GM23338 (cell line): ENCODE data around the gene ERC2. TPM values are rescaled to one million over a fixed set of nuclear protein-coding genes. Genes with fewer than 3 reads are reported as not detected.
A peak's percentile ranks its signal among the peaks of the same experiment; 100 is the strongest.

Source experiments
- ATAC-seq: fragments of 200-7000 bp; cut with Tn5 transposase; 3 replicates; pipeline ENCODE4 v1.9.1; 2020
- DNase-seq: peaks from one replicate; pipeline ENCODE4 v3.0.0-alpha.2; 2015; ENCODE audit warnings: low spot score
- H2AFZ ChIP-seq: fragments of 200-600 bp; sonication (generic); 2 replicates; pipeline ENCODE4 v1.8.0; 2016; ENCODE audit warnings: antibody characterized with exemption, mild to moderate bottlenecking, moderate library complexity
- H3F3A ChIP-seq: fragments of 200-600 bp; sonication (generic); replicated peaks from 2 replicates; pipeline ENCODE4 v1.8.0; 2017; ENCODE audit warnings: antibody characterized with exemption, mixed run types, low read depth
- H3K27ac ChIP-seq: fragments of 200-600 bp; sonication (generic); 2 replicates; pipeline ENCODE4 v1.6.1; 2016; ENCODE audit warnings: low read depth
- H3K27me3 ChIP-seq: fragments of 200-600 bp; sonication (generic); 2 replicates; pipeline ENCODE4 v1.8.0; 2016; ENCODE audit warnings: mild to moderate bottlenecking, mixed run types, moderate library complexity; ENCODE audit not compliant: insufficient read depth
- H3K36me3 ChIP-seq: fragments of 200-600 bp; sonication (generic); 2 replicates; pipeline ENCODE4 v1.8.0; 2016; ENCODE audit warnings: mild to moderate bottlenecking; ENCODE audit not compliant: insufficient read depth
- H3K4me1 ChIP-seq: fragments of 200-600 bp; sonication (generic); 2 replicates; pipeline ENCODE4 v1.8.0; 2016; ENCODE audit warnings: mild to moderate bottlenecking, moderate library complexity; ENCODE audit not compliant: insufficient read depth
- H3K4me2 ChIP-seq: fragments of 200-600 bp; sonication (generic); 2 replicates; pipeline ENCODE4 v1.7.1; 2017; ENCODE audit warnings: mixed run types
- H3K4me3 ChIP-seq: fragments of 200-600 bp; sonication (generic); 2 replicates; pipeline ENCODE4 v1.6.1; 2016; ENCODE audit warnings: mixed run types
- H3K79me2 ChIP-seq: fragments of 200-600 bp; sonication (generic); replicated peaks from 2 replicates; pipeline ENCODE4 v1.8.0; 2017; ENCODE audit warnings: mild to moderate bottlenecking; ENCODE audit not compliant: insufficient read depth
- H3K9me2 ChIP-seq: fragments of 200-600 bp; sonication (generic); 2 replicates; pipeline ENCODE4 v1.8.0; 2017; ENCODE audit not compliant: insufficient read depth
- H4K20me1 ChIP-seq: fragments of 200-600 bp; sonication (generic); replicated peaks from 2 replicates; pipeline ENCODE4 v1.8.0; 2017; ENCODE audit warnings: mild to moderate bottlenecking; ENCODE audit not compliant: insufficient read depth
- H3K27ac Mint-ChIP-seq: 2 replicates; pipeline ENCODE4 v1.8.0; 2020; ENCODE audit warnings: inconsistent platforms, mild to moderate bottlenecking, moderate library complexity, mixed read lengths
- H3K27me3 Mint-ChIP-seq: 3 replicates; pipeline ENCODE4 v1.8.0; 2022; ENCODE audit warnings: low read depth, mild to moderate bottlenecking, moderate library complexity, mixed read lengths, inconsistent platforms; ENCODE audit not compliant: insufficient read depth, poor library complexity
- H3K36me3 Mint-ChIP-seq: 3 replicates; pipeline ENCODE4 v1.8.0; 2021; ENCODE audit warnings: low read depth, mild to moderate bottlenecking, inconsistent platforms, moderate library complexity, mixed read lengths
- H3K4me1 Mint-ChIP-seq: 3 replicates; pipeline ENCODE4 v1.8.0; 2020; ENCODE audit warnings: mild to moderate bottlenecking, inconsistent platforms, mixed read lengths
- H3K4me3 Mint-ChIP-seq: 3 replicates; pipeline ENCODE4 v1.8.0; 2021; ENCODE audit warnings: moderate library complexity, mild to moderate bottlenecking, inconsistent platforms, mixed read lengths
- H3K9me3 Mint-ChIP-seq: 3 replicates; pipeline ENCODE4 v1.8.0; 2020; ENCODE audit warnings: moderate library complexity, mild to moderate bottlenecking, inconsistent platforms, mixed read lengths
- CREB1 ChIP-seq: fragments of 250-450 bp; sonication (Bioruptor Pico); IDR thresholded peaks from 2 replicates; pipeline ENCODE4 v1.5.0; 2020; ENCODE audit warnings: low read depth, mild to moderate bottlenecking, moderate library complexity
- ETS1 ChIP-seq: IDR thresholded peaks from 2 replicates; pipeline ENCODE4 v1.6.1; 2016; ENCODE audit warnings: antibody characterized with exemption
- EZH2 ChIP-seq: fragments of 200-600 bp; sonication (generic); IDR thresholded peaks from one replicate; pipeline ENCODE4 v1.8.0; 2017; ENCODE audit warnings: antibody characterized with exemption, mild to moderate bottlenecking, low read depth; ENCODE audit not compliant: unreplicated experiment
- EZH2phosphoT487 ChIP-seq: fragments of 200-600 bp; sonication (generic); IDR thresholded peaks from one replicate; pipeline ENCODE4 v1.8.1; 2018; ENCODE audit warnings: antibody characterized with exemption; ENCODE audit not compliant: unreplicated experiment
- JUNB ChIP-seq: IDR thresholded peaks from one replicate; pipeline ENCODE4 v1.6.1; 2016; ENCODE audit warnings: antibody characterized with exemption; ENCODE audit not compliant: unreplicated experiment
- POLR2AphosphoS5 ChIP-seq: IDR thresholded peaks from 2 replicates; pipeline ENCODE4 v1.6.1; 2016; ENCODE audit warnings: antibody characterized with exemption, low read depth
- ZNF331 ChIP-seq: fragments of 250-450 bp; sonication (Bioruptor Pico); IDR thresholded peaks from 2 replicates; pipeline ENCODE4 v1.5.0; 2020; ENCODE audit warnings: low read depth, mild to moderate bottlenecking, moderate library complexity
- polyA plus RNA-seq: library from polyadenylated mRNA; unstranded; fragments of >200 nt; fragmentation: Nextera tagmentation; extraction: Ambion mirVana; gene quantifications from 2 replicates; pipeline ENCODE4 v1.2.1, GENCODE V29; 2016
- total RNA-seq: library from RNA; depleted of rRNA; stranded (reverse); fragments of >200 nt; shearing (Covaris generic); gene quantifications from 2 replicates; pipeline ENCODE4 v1.2.3, GENCODE V29; 2014
- TF ChIP-seq, protein P1 (sequence below): IDR thresholded peaks from one replicate; pipeline ENCODE4 v1.6.1; 2018; ENCODE audit warnings: antibody characterized with exemption; ENCODE audit not compliant: unreplicated experiment
- TF ChIP-seq, protein P2 (sequence below): fragments of 250-450 bp; sonication (Bioruptor Pico); IDR thresholded peaks from 2 replicates; pipeline ENCODE4 v1.5.0; 2020; ENCODE audit warnings: mild to moderate bottlenecking, moderate library complexity

The ERC2 gene
- total and polyA plus RNA-seq, 2 experiments from 2014 or later, result 11.8 to 13.7 TPM

- Histone ChIP-seq H4K20me1 (no peaks in the 10 kb centered on the region), H3K4me3 (no peak overlapping the region), H3K79me2 (no peaks in the 10 kb centered on the region), H2AFZ (no peak overlapping the region), H3F3A (no peaks in the 10 kb centered on the region), H3K27me3 (no peaks in the 10 kb centered on the region), H3K9me2 (peaks cover 1% of the 10 kb centered on the region; the same call in 1 of the 2 replicates), H3K27ac (no peak overlapping the region), H3K36me3 (peaks cover 12% of the 10 kb centered on the region), H3K4me1 (peaks cover 10% of the 10 kb centered on the region), H3K4me2 (no peak overlapping the region)
- Mint-ChIP-seq H3K36me3 (peaks cover 19% of the 10 kb centered on the region), H3K4me3 (no peak overlapping the region), H3K27ac (no peak overlapping the region), H3K27me3 (peaks cover 6% of the 10 kb centered on the region), H3K9me3 (peaks cover 7% of the 10 kb centered on the region; the same call in 1 of the 3 replicates), H3K4me1 (peaks cover 22% of the 10 kb centered on the region)
- DNase-seq, result peak; percentile 9
- TF ChIP-seq, protein P1, sequence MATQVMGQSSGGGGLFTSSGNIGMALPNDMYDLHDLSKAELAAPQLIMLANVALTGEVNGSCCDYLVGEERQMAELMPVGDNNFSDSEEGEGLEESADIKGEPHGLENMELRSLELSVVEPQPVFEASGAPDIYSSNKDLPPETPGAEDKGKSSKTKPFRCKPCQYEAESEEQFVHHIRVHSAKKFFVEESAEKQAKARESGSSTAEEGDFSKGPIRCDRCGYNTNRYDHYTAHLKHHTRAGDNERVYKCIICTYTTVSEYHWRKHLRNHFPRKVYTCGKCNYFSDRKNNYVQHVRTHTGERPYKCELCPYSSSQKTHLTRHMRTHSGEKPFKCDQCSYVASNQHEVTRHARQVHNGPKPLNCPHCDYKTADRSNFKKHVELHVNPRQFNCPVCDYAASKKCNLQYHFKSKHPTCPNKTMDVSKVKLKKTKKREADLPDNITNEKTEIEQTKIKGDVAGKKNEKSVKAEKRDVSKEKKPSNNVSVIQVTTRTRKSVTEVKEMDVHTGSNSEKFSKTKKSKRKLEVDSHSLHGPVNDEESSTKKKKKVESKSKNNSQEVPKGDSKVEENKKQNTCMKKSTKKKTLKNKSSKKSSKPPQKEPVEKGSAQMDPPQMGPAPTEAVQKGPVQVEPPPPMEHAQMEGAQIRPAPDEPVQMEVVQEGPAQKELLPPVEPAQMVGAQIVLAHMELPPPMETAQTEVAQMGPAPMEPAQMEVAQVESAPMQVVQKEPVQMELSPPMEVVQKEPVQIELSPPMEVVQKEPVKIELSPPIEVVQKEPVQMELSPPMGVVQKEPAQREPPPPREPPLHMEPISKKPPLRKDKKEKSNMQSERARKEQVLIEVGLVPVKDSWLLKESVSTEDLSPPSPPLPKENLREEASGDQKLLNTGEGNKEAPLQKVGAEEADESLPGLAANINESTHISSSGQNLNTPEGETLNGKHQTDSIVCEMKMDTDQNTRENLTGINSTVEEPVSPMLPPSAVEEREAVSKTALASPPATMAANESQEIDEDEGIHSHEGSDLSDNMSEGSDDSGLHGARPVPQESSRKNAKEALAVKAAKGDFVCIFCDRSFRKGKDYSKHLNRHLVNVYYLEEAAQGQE, result no peak
- TF ChIP-seq POLR2AphosphoS5 (no peak), EZH2 (no peak), JUNB (no peak), ZNF331 (CRISPR knock-in tag) (no peak)
- peak; percentile 62 for ATAC-seq
Measured at GRCh38 chr3:56397798-56398197, 70.5 kb downstream of the ERC2 start.

- Mint-ChIP-seq H3K27me3 (peaks cover 4% of the 10 kb centered on the region), H3K4me3 (no peak overlapping the region), H3K36me3 (no peaks in the 10 kb centered on the region), H3K27ac (no peak overlapping the region), H3K9me3 (no peaks in the 10 kb centered on the region), H3K4me1 (no peaks in the 10 kb centered on the region)
- DNase-seq (no peak), ATAC-seq (no peak)
- H3K4me3 ChIP-seq, result no peak overlapping the region
- no peak overlapping the region for H3K4me2 ChIP-seq
- peaks cover 9% of the 10 kb centered on the region for H3K9me2 ChIP-seq
- no peak overlapping the region for H3K27ac ChIP-seq
- no peaks in the 10 kb centered on the region for H3K79me2 ChIP-seq
- H3K27me3 ChIP-seq, result no peaks in the 10 kb centered on the region
- no peak for TF ChIP-seq POLR2AphosphoS5
- TF ChIP-seq EZH2phosphoT487, result no peak
- no peak for TF ChIP-seq ETS1
- no peak for TF ChIP-seq CREB1 (CRISPR knock-in tag)
- TF ChIP-seq, protein P2, sequence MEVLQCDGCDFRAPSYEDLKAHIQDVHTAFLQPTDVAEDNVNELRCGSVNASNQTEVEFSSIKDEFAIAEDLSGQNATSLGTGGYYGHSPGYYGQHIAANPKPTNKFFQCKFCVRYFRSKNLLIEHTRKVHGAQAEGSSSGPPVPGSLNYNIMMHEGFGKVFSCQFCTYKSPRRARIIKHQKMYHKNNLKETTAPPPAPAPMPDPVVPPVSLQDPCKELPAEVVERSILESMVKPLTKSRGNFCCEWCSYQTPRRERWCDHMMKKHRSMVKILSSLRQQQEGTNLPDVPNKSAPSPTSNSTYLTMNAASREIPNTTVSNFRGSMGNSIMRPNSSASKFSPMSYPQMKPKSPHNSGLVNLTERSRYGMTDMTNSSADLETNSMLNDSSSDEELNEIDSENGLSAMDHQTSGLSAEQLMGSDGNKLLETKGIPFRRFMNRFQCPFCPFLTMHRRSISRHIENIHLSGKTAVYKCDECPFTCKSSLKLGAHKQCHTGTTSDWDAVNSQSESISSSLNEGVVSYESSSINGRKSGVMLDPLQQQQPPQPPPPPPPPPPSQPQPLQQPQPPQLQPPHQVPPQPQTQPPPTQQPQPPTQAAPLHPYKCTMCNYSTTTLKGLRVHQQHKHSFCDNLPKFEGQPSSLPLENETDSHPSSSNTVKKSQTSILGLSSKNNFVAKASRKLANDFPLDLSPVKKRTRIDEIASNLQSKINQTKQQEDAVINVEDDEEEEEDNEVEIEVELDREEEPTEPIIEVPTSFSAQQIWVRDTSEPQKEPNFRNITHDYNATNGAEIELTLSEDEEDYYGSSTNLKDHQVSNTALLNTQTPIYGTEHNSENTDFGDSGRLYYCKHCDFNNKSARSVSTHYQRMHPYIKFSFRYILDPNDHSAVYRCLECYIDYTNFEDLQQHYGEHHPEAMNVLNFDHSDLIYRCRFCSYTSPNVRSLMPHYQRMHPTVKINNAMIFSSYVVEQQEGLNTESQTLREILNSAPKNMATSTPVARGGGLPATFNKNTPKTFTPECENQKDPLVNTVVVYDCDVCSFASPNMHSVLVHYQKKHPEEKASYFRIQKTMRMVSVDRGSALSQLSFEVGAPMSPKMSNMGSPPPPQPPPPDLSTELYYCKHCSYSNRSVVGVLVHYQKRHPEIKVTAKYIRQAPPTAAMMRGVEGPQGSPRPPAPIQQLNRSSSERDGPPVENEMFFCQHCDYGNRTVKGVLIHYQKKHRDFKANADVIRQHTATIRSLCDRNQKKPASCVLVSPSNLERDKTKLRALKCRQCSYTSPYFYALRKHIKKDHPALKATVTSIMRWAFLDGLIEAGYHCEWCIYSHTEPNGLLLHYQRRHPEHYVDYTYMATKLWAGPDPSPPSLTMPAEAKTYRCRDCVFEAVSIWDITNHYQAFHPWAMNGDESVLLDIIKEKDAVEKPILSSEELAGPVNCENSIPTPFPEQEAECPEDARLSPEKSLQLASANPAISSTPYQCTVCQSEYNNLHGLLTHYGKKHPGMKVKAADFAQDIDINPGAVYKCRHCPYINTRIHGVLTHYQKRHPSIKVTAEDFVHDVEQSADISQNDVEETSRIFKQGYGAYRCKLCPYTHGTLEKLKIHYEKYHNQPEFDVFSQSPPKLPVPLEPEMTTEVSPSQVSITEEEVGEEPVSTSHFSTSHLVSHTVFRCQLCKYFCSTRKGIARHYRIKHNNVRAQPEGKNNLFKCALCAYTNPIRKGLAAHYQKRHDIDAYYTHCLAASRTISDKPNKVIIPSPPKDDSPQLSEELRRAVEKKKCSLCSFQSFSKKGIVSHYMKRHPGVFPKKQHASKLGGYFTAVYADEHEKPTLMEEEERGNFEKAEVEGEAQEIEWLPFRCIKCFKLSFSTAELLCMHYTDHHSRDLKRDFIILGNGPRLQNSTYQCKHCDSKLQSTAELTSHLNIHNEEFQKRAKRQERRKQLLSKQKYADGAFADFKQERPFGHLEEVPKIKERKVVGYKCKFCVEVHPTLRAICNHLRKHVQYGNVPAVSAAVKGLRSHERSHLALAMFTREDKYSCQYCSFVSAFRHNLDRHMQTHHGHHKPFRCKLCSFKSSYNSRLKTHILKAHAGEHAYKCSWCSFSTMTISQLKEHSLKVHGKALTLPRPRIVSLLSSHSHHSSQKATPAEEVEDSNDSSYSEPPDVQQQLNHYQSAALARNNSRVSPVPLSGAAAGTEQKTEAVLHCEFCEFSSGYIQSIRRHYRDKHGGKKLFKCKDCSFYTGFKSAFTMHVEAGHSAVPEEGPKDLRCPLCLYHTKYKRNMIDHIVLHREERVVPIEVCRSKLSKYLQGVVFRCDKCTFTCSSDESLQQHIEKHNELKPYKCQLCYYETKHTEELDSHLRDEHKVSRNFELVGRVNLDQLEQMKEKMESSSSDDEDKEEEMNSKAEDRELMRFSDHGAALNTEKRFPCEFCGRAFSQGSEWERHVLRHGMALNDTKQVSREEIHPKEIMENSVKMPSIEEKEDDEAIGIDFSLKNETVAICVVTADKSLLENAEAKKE, result no peak
- TF ChIP-seq EZH2, result no peak
- TF ChIP-seq ZNF331 (CRISPR knock-in tag), result no peak
- no peak overlapping the region for H2AFZ ChIP-seq
- peaks cover under 1% of the 10 kb centered on the region; the same call in 1 of the 2 replicates for H3K36me3 ChIP-seq
- no peaks in the 10 kb centered on the region for H3K4me1 ChIP-seq
- H4K20me1 ChIP-seq, result no peaks in the 10 kb centered on the region; the same call in 1 of the 2 replicates
- H3F3A ChIP-seq, result no peaks in the 10 kb centered on the region
Measured at GRCh38 chr3:56389183-56389830, 79.0 kb downstream of the ERC2 start.
